Smooth muscle cell (in vitro differentiated cells): Measurements from ENCODE around the gene DES. TPM values are rescaled to one million over a fixed set of nuclear protein-coding genes. Genes with fewer than 3 reads are reported as not detected.

Source experiments
- DNase-seq: peaks from one replicate; lab custom pipeline; 2025; ENCODE audit not compliant: unreplicated experiment; lab: John Stamatoyannopoulos, UW
- H2AFZ ChIP-seq: fragments of 200-600 bp; sonication (generic); 2 replicates; pipeline ENCODE4 v1.6.0; 2016; ENCODE audit warnings: antibody characterized with exemption, low read depth, mild to moderate bottlenecking
- H3F3A ChIP-seq: fragments of 200-600 bp; sonication (generic); 2 replicates; pipeline ENCODE4 v1.6.0; 2017; ENCODE audit warnings: antibody characterized with exemption, low read depth
- H3K27ac ChIP-seq: fragments of 200-600 bp; sonication (generic); 2 replicates; pipeline ENCODE4 v1.5.1; 2016; ENCODE audit warnings: low read depth, mild to moderate bottlenecking
- H3K27me3 ChIP-seq: fragments of 200-600 bp; sonication (generic); 2 replicates; pipeline ENCODE4 v1.6.1; 2016; ENCODE audit warnings: low read depth, mild to moderate bottlenecking
- H3K36me3 ChIP-seq: fragments of 200-600 bp; sonication (generic); 2 replicates; pipeline ENCODE4 v1.5.1; 2016; ENCODE audit warnings: low read depth
- H3K4me1 ChIP-seq: fragments of 200-600 bp; sonication (generic); 2 replicates; pipeline ENCODE4 v1.5.1; 2016; ENCODE audit warnings: low read depth
- H3K4me2 ChIP-seq: fragments of 200-600 bp; sonication (generic); 2 replicates; pipeline ENCODE4 v1.6.0; 2016; ENCODE audit warnings: mild to moderate bottlenecking
- H3K4me3 ChIP-seq: fragments of 200-600 bp; sonication (generic); 2 replicates; pipeline ENCODE4 v1.5.1; 2016; ENCODE audit warnings: mild to moderate bottlenecking
- H3K79me2 ChIP-seq: fragments of 200-600 bp; sonication (generic); 2 replicates; pipeline ENCODE4 v1.6.0; 2016; ENCODE audit warnings: low read depth, mild to moderate bottlenecking
- H3K9ac ChIP-seq: fragments of 200-600 bp; sonication (generic); 2 replicates; pipeline ENCODE4 v1.6.0; 2016; ENCODE audit warnings: low read depth
- H3K9me3 ChIP-seq: fragments of 200-600 bp; sonication (generic); replicated peaks from 2 replicates; pipeline ENCODE4 v1.5.1; 2016; ENCODE audit warnings: low read depth
- H4K20me1 ChIP-seq: fragments of 200-600 bp; sonication (generic); 2 replicates; pipeline ENCODE4 v1.6.0; 2016; ENCODE audit warnings: low read depth
- WGBS: methylation state at CpG from one replicate; pipeline ENCODE4 v1.1.7; 2016; ENCODE audit warnings: low lambda C conversion rate; 5-methylcytosine and 5-hydroxymethylcytosine counted together
- polyA plus RNA-seq: library from polyadenylated mRNA; unstranded; fragments of >200 nt; fragmentation: Nextera tagmentation; extraction: Ambion mirVana; gene quantifications from 2 replicates; pipeline ENCODE4 v1.2.1, GENCODE V29; 2016
- total RNA-seq: library from RNA; depleted of rRNA; stranded (reverse); fragments of >200 nt; gene quantifications from 2 replicates; pipeline ENCODE4 v1.2.3, GENCODE V29; 2014
- TF ChIP-seq, protein P1 (sequence below): fragments of 200-600 bp; sonication (generic); IDR thresholded peaks from 2 replicates; pipeline ENCODE4 v1.5.1; 2017; ENCODE audit warnings: borderline replicate concordance, mild to moderate bottlenecking, antibody characterized with exemption; ENCODE audit not compliant: insufficient read depth, poor library complexity, severe bottlenecking

Gene DES
- total and polyA plus RNA-seq, 2 experiments from 2014 or later, result 103 to 109 TPM

DNA sequence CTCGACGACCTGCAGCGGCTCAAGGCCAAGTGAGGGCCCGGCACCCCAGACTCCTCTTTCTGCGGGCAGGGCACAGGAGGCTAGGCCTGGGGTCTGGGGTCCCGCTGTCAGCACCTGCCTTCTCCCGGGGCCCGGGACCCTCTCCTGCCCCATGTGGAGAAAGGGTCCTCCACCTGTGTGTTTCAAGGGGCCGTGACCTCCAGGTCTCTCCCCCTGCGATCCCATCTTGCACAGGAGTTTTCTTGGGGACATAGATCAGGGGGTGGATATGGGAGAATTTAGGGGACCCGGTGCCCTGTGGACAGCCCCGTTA lies 791 bp downstream of the DES start:
- TF ChIP-seq, protein P1, sequence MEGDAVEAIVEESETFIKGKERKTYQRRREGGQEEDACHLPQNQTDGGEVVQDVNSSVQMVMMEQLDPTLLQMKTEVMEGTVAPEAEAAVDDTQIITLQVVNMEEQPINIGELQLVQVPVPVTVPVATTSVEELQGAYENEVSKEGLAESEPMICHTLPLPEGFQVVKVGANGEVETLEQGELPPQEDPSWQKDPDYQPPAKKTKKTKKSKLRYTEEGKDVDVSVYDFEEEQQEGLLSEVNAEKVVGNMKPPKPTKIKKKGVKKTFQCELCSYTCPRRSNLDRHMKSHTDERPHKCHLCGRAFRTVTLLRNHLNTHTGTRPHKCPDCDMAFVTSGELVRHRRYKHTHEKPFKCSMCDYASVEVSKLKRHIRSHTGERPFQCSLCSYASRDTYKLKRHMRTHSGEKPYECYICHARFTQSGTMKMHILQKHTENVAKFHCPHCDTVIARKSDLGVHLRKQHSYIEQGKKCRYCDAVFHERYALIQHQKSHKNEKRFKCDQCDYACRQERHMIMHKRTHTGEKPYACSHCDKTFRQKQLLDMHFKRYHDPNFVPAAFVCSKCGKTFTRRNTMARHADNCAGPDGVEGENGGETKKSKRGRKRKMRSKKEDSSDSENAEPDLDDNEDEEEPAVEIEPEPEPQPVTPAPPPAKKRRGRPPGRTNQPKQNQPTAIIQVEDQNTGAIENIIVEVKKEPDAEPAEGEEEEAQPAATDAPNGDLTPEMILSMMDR, result no peak
- Histone ChIP-seq H3F3A (no peaks in the 10 kb centered on the region), H3K4me1 (peaks cover 8% of the 10 kb centered on the region), H3K36me3 (no peaks in the 10 kb centered on the region), H3K9me3 (no peaks in the 10 kb centered on the region), H3K4me2 (peak overlapping the region; percentile 77), H2AFZ (peak overlapping the region; percentile 73), H3K27ac (no peak overlapping the region), H4K20me1 (no peaks in the 10 kb centered on the region), H3K4me3 (peak overlapping the region; percentile 37), H3K27me3 (no peaks in the 10 kb centered on the region), H3K79me2 (no peaks in the 10 kb centered on the region), H3K9ac (no peak overlapping the region)
- DNase-seq, result no peak
- 69% methylated on average over 12 of the region's 12 CpGs for WGBS

DNA sequence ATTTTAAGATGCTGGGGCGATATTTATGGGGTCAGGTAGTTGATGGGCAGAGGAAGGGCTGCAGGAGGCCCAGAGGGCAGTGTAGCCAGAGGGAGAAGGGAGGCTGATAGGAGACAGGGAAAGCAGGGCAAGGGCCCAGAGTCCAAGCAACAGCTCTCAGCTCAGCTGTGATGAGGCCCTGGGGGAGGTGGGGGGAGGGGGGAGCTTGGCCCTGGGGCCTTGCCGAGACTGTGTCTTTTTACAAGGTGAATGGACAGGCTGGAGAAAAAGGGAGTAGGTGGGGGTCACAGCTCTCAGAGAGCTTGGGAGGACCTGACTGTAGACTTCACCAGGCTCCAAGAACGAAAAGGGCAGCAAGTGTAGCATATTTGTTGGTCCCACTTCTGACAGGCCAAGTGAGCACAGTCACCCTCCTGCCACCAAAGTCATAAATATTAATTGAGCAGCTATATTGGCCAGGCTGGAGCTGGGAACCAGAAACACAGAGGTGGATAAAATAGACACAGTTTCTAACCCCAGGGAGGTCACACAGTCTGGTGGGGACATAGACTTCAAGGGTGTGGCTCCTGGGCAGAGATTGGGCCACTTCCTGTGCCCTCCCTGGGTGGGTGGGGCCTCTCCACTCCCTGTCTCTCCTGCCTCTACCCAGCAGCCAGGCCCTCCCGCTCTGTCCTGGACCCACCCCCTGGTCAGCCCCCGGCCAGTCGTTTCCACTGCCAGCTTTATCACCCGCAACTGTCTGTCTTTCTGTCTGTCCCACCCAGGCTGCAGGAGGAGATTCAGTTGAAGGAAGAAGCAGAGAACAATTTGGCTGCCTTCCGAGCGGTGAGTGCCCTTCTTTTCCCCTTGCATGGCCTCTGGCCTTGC lies 1.4 kb downstream of the DES start:
- Histone ChIP-seq H3K9me3 (no peaks in the 10 kb centered on the region), H3F3A (no peaks in the 10 kb centered on the region), H3K27me3 (no peaks in the 10 kb centered on the region), H2AFZ (no peak overlapping the region), H3K4me3 (peak overlapping the region; percentile 37), H3K27ac (no peak overlapping the region), H3K36me3 (no peaks in the 10 kb centered on the region), H4K20me1 (no peaks in the 10 kb centered on the region), H3K9ac (no peak overlapping the region), H3K4me2 (peak overlapping the region; percentile 77), H3K79me2 (no peaks in the 10 kb centered on the region), H3K4me1 (peaks cover 8% of the 10 kb centered on the region)
- TF ChIP-seq, protein P1, result no peak
- no peak for DNase-seq
- 58% methylated on average over 9 of the region's 9 CpGs for WGBS

DNA sequence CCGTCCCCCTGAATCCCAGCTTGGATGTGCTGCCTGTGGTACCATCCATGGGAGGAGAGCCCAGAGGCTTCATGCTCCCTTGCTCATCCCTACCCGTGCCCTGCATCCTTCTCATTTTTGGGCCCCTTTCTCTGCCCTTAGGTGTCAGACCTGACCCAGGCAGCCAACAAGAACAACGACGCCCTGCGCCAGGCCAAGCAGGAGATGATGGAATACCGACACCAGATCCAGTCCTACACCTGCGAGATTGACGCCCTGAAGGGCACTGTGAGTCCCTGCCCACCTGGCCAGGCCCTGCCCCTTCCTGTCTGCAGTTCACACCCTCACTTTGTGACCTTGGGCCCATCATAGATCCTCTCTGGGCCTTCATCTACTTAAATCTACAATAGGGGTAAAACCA lies 2.5 kb downstream of the DES start:
- no peak overlapping the region for H3K4me2 ChIP-seq
- H3K9ac ChIP-seq, result no peak overlapping the region

More for the DNA sequence above, 2.5 kb downstream of the DES start:
- no peak overlapping the region for H3K4me3 ChIP-seq
- no peak overlapping the region for H2AFZ ChIP-seq
- no peaks in the 10 kb centered on the region for H3K36me3 ChIP-seq
- peaks cover 8% of the 10 kb centered on the region for H3K4me1 ChIP-seq
- H3K27ac ChIP-seq, result no peak overlapping the region
- H3K27me3 ChIP-seq, result no peaks in the 10 kb centered on the region
- no peak for DNase-seq
- H4K20me1 ChIP-seq, result no peaks in the 10 kb centered on the region
- no peaks in the 10 kb centered on the region for H3K9me3 ChIP-seq
- H3K79me2 ChIP-seq, result no peaks in the 10 kb centered on the region
- 99% methylated on average over 8 of the region's 8 CpGs for WGBS
- TF ChIP-seq, protein P1, result no peak
- no peaks in the 10 kb centered on the region for H3F3A ChIP-seq
